GM19043 (cell line): Measurements from ENCODE around the gene NOP53.
"Not testable (repeated sequence)": the region's sequence is repeated elsewhere in the genome, so short reads cannot be mapped to it uniquely, and the experiment has no call there.

Source experiments
- ATAC-seq: cut with Tn5 transposase; IDR thresholded peaks from one replicate; pipeline ENCODE4 v1.9.1; 2021; ENCODE audit warnings: low read depth; ENCODE audit not compliant: unreplicated experiment

The NOP53 gene

DNA sequence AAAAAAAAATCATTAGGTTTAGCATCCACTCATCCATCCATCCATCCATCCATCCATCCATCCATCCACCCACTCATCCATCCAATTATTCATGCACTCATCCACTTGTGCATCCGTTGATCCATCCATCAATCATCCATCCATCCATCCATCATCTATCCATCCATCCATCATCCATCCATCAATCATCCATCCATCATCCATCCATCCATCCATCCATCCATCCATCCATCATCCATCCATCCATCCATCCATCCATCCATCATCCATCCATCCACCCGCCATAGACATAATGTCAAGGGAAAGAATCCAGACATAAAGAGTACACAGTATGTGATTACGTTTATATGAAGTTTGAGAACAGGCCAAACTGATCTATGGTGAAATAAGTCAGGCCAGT lies 24.2 kb downstream of the NOP53 start:
- ATAC-seq: no peak

DNA sequence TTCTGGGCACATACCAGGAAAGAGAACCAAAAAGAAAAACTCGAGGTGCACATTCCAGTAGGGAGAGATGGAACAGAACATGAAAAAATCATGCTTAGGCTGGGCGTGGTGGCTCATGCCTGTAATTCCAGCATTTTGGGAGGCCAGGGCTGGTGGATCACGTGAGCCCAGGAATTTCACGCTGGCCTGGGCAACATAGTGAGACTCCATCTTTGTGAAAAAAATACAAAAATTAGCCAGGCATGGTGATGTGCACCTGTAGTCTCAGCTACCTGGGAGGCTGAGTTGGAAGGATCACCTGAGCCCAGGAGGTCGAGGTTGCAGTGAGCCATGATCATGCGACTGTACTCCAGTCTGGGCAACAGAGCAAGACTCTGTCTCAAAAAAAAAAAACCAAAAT lies 25.9 kb downstream of the NOP53 start:
- ATAC-seq: not testable (repeated sequence)

DNA sequence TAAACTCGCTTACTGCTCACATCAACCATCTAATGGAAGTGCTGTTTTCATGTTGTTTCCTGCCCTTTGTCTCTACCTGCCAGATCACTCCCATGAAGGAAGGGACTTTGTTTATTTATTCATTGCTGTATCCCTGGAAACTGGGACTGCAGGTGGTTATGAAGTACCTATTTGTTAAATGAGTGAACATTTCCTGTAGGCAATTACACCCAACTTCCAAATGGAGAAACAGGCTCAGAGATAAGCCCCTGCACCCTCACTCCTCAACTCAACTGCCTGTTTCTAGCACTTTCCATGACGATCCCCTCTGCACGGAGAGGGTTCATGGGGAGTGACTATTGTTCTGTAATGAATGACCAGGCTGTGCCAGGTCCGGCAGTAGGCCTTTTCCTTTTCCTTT lies 31.2 kb downstream of the NOP53 start:
- no peak for ATAC-seq

DNA sequence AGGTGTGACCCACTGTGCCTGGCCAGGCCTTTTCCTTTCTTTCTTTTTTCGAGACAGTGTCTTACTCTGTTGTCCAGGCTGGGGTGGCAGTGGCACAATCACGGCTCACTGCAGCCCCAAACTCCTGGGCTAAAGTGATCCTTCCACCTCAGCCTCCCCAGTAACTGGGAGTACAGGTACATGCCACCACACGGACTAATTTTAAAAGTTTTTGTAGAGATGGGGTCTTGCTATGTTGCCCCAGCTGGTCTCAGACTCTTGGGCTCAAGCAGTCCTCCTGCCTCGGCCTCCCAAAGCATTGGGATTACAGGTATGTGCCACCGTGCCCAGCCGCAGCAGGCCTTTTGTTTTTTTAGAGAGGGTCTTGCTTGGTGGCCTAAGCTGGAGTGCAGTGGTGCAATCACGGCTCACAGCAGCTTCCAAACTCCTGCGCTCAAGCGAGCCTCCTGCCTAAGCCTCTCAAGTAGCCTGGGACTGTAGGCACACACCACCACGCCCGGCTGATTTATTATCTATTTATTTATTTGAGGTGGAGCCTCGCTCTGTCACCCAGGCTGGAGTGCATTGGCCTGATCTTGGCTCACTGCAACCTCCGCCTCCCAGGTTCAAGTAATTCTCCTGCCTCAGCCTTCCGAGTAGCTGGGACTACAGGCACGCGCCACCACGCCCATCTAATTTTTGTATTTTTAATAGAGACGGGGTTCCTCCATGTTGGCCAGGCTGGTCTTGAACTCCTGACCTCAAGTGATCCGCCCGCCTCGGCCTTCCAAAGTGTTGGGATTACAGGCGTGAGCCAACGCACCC lies 32.1 kb downstream of the NOP53 start:
- ATAC-seq: not testable (repeated sequence)

DNA sequence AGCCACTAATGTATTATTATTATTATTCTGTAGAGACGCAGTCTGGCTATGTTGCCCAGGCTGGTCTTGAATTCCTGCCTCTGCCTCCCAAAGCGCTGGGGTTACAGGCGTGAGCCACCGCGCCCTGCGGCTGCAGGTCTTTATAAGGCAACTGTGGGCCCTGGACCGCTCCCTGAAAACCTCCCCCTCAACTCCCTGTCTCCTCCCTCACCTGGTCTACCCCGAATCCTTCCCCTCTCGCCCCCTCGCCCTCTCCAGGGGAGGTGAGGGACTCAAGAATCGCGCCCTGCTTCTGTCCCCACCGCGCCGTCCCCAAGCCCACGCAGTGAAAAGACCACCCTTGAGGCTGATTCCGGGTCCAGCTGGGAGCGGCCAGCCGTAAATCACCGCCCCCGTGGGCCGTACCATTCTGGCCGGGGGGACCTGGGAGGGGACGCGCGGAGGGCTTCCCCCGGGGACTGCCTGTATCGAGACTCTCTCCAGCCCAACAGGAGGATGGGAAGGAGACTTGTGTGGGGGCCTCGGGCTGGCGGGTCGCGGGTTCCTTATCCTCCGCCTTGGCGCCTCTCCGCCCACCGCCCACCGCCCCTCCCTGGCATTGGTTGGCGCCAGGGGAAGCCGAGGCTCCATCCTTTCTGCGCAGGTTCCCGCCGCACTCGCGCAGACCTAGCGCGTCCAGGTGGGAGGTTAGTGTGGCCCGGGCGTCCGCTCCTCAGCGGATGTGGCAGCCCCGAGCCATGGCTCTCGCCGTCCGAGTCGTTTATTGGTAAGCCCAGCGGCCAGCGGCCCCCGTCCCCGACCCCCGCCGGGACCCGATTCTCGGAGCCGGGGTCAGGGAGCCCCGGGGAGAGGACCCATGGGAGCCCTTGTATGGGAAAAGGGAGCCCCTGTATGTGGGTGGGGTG lies 33.0 kb downstream of the NOP53 start, which contains the start of gene SELENOW:
TSS of gene SELENOW (plus strand) at position 655 of the 905 bp plus-strand sequence. CDS start at position 738, 83 bp downstream.
- peak; percentile 71 for ATAC-seq

DNA sequence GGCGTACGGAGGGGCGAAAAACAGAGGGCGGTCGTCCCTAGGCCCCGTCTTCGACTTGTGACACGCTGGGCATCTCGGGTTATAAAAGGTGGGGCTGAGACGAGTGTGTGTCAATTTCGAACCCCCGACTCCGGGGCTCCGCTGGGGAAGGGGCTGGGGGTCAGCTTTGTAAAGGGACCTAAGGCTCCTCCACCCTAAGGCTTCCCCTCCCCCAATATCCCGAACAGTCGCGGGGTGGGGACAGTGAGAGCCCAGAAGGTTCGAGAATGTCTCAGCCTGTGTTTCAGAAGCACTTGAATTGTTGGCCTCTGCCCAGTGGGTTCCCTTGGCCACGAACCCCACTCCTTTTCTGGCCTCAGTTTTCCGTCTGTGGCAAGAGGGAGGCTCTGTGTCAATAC lies 33.6 kb downstream of the NOP53 start:
- ATAC-seq: no peak

DNA sequence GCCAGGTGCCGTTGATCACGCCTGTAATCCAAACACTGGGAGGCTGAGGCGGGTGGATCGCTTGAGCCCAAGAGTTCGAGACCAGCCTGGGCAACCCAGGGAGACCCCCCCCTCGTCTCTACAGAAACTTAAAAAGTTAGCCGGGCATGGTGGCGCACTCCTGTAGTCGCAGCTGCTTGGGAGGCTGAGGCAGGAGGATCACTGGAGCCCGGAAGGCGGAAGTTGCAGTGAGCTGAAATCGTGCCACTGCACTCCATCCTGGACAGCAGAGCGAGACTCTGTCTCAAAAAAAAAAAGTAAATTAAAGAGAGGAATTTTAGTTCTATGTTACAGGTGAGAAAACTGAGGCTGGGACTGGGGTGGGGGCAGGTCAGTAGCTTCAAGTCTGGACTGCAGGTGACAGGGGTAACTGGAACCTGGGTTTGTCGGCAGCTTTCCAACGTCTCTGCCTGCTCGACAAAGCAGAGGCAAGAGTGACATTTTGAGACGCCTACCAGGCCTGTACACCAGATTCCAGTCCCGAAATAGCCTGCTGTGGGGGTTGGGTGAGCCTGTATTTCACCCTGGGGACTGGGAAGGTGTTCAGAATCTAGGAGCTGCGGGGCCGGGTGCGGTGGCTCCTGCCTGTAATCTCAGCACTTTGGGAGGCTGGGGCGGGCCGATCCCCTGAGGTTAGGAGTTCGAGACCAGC lies 34.3 kb downstream of the NOP53 start:
- ATAC-seq: no peak

DNA sequence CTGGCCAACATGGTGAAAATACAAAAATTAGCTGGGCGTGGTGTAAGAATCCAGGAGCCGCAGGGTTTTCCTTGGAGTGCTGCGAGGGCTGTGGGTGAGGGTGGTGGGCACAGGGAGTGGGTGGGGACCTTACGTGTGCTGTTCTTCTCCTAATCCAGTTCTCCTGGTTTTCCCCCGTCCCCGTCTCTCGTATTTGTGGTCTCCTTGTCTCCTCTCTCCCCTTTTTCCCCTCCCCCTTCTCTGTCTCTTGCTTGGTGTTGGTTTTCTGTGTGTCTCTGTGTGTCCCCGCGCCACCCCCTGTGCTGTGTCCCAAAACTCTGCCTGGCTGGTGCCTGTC lies 34.8 kb downstream of the NOP53 start:
- ATAC-seq: no peak

DNA sequence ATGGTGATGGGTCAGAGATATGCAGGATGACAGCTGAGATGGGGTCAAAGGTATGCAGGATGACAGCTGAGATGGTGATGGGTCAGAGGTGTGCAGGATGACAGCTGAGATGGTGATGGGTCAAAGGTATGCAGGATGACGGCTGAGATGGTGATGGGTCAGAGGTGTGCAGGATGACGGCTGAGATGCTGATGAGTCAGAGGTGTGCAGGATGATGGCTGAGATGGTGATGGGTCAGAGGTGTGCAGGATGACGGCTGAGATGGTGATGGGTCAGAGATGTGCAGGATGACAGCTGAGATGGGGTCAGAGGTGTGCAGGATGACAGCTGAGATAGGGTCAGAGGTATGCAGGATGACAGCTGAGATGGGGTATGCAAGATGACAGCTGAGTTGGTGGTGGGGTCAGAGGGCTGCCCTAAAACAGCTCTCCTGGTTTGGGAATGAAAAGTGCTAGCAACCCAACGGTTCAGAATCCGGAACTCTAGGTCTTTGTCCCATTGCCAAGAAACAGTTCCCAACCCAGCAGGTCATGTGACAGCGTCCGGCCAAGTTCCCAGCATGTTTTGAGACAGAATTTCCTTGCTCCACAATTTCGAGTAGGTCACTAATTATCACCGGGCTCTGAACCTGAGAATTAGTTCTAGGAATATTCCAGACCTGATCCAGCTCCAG lies 36.4 kb downstream of the NOP53 start:
- ATAC-seq: no peak

DNA sequence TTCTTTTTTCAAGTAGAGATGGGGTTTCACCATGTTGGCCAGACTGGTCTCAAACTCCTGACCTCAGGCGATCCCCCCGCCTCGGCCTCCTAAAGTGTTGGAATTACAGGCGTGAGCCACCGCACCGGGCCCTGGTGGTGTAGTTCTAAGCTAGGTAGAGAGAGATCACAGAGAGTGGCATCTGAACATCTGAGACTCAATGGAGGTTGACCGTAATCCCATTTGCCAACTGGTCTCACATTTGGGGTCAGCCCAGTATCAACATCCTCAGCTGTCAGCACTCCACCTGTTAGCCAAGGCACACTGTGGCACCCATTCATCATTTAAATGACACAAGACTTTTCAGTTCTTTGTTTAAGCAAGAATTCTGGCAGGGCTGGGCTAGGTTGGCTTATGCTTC lies 41.2 kb downstream of the NOP53 start:
- no peak for ATAC-seq

DNA sequence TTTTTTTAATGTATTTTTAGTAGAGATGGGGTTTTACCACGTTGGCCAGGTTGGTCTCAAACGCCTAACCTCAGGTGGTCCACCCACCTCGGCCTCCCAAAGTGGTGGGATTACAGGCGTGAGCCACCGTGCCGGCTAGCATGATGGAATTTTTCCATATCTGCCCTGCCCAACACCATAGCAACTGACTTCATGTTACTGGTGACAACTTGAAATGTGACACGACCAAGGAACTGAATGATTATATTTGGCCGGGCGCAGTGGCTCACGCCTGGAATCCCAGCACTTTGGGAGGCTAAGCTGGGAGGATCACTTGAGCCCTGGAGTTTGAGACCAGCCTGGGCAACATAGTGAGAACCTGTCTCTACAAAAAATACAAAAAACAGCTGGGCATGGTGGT lies 42.0 kb downstream of the NOP53 start:
- not testable (repeated sequence) for ATAC-seq

DNA sequence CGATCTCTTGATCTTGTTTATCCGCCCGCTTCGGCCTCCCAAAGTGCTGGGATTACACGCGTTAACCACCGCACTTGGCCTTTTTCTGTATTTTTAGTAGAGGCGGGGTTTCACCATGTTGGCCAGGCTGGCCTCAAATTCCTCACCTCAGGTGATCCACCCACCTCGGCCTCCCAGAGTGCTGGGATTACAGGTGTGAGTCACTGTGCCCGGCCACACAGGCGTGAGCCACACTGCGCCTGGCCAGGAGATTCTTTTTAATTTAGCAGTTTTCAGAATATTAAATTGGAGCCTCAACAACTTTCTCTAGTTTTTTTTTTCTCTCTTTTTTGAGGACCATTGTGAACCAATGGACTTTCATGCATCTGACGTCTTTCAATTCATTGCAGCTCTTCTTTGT lies 44.5 kb downstream of the NOP53 start:
- not testable (repeated sequence) for ATAC-seq

DNA sequence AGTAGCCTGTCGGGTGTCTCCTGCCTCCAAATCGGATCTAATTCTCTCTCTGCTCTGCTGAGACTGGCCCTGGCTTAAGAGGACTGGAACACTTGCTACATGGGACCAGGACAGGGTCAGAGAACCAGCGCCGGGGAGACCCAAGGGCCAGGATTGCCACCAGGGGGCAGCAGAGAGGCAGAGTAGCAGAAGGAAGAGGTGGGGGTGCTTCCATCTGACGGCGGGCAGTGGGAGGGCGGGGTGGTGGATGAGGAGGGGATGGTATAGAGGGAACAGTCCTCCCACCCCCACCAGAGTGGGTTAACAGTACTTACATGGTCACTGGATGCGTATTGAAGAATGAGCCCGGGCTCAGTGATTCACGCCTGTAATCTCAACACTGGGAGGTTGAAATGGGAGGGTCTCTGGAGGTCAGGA lies 45.1 kb downstream of the NOP53 start:
- ATAC-seq: no peak

DNA sequence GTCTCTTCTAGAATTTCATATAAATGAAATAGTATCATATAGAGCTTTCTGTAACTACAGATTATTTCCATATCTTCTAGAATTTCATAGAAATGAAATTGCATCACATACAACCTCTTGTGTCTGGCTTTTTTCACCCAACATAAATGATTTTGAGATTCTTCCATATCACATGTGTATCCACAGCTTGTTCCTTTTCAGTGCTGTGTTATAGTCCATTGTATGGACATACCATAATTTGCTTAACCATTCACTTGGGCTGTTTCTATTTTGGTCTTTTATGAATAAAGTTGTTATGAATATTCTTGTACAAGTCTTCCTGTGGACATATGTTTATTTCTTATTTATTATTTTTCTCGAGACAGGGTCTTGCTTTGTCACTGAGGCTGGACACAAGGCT lies 47.3 kb downstream of the NOP53 start:
- no peak for ATAC-seq

DNA sequence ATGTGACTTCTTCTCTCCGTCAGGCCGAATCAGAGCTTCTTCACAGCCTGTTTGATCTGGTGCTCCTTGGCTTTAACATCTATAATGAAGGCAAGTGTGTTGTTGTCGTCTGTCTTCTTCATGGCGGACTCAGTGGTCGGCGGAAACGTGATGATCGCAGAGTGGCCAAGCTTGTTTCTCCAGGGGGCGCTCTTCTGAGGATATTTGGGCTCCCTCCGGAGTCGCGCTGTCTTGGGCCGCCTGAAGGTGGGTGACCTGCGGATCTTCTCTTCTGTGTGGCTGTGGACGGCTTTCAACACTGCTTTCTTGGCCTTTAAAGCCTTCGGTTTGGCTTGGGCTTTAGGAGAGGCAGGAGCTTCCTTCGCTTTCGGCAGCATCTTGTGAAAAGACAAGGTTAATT lies 49.2 kb downstream of the NOP53 start:
- ATAC-seq: no peak

DNA sequence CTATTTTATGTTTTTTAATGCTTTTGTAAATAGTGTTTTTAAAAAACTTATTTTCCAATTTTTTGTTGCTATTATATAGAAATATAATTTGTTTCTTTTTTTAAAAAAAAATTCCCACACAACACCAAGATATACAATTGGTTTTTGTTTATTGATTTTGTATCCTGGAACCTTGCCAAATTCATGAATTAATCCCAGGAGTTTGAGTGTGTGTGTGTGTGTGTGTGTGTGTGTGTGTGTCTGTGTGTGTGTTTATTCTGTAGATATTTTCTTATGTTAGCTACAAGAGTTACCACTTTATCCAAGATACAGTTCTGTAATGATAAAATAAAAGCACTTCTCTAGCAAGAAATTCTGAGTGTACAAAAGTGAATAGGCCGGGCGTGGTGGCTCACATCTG lies 51.4 kb downstream of the NOP53 start:
- ATAC-seq: no peak

DNA sequence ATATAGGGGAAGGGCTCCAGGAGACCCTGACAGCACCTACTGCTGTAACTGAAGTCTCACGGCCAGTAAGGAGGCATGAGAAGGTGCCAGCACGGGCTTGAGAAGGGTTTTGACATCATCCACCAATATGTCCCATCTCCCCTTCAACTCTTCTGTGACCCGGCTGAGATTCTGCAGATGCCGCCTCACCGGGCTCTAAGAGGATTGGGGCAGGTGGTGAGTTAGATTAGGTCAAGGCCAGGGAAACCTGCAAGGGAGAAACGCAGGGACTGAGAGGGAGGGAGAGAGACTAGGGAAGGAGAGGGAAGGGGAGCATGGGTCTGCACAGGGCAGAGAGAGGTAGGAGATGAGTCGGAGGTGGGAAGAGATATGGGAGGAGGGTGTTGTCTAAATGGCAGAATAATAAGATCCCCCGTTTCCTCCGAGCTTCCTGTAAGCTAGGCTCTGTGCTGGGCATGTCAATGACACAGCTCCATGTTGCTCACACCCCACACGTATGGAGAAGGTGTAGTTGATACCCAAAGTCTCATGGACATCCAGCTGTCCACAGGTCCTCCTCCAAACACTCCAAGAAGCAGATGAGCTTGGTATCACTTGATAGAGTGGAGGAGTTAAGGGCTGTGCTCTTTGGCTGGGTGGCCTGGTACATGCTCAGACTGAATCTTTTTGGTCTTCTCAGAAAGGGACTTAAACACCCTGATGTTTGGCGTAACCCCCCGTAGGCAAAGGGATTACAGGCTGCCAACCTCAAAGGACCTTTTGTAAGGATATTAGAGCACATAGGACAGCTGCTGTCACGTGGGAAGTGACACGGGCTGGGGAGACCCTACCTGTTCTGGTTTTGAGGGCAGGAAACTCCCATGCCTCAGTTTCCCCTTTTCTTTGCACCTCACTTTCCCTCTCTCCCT lies 52.9 kb downstream of the NOP53 start:
- ATAC-seq: no peak

DNA sequence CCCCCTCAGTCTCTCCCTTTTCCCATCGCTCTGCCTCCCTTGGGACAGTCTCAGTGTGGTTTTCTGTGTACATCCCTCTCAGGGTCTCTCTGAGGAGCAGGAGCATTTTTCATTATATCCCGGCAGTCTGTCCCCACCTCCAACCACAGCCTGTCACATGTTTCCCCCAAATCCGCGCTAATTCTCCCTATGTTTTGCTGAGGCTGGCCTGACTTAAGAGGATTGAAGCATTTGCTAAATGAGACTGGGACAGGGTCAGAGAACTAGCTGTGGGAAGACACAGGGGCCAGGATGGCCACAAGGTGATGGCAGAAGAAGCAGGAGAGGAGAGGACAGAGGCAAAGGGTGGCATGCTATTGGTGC lies 53.5 kb downstream of the NOP53 start:
- ATAC-seq: no peak

DNA sequence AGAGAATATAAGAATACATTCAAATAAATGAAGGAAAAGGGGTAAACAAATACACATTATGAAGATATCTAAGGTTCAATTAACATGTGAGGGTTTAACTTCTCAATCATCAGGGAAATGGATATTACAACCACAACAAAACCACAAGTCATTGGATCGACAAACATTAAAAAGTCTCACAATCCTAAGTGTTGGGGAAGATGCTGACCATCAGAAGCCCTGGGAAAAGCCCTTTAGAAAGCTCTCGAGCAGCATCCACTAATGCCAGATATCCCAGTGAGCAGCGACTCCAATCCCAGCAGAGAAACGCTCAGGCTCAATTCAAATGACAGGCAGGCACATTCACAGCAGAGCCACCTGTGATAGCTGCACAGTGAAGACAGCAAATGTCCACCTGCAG lies 55.9 kb downstream of the NOP53 start:
- no peak for ATAC-seq
